SK-N-SH (cell line): ENCODE measurements around the gene PCDHA11.
"Not testable (repeated sequence)": the region's sequence is repeated elsewhere in the genome, so short reads cannot be mapped to it uniquely, and the experiment has no call there.

Experiments used
- EP300 ChIP-seq, 2 experiments: IDR thresholded peaks; 2 replicates each; pipeline versions ENCODE4 v1.4.0 to v1.6.1; 2012; ENCODE audit warnings: borderline replicate concordance in 1 of 2, low read depth in 1 of 2, low read length in 1 of 2
- RAD21 ChIP-seq: IDR thresholded peaks from 2 replicates; pipeline ENCODE4 v1.6.1; 2012; ENCODE audit warnings: mild to moderate bottlenecking, low read length
- RXRA ChIP-seq: IDR thresholded peaks from 2 replicates; pipeline ENCODE4 v1.4.0; 2012; ENCODE audit warnings: low read depth, mild to moderate bottlenecking, borderline replicate concordance
- SMC3 ChIP-seq: IDR thresholded peaks from 2 replicates; pipeline ENCODE4 v1.6.1; 2012; ENCODE audit warnings: low read depth, low read length, improper control_type of control experiment

- not testable (repeated sequence) for TF ChIP-seq SMC3; RXRA; RAD21; EP300 (IDR thresholded peaks at IDR 0.05; ENCODE audit: borderline replicate concordance in 1 of 2, low read depth in 1 of 2, low read length in 1 of 2)
Observed at GRCh38 chr5:140849831-140850634, 18.7 kb upstream of the PCDHA11 start.
